HUES6 (cell line): ENCODE data around the gene GAS2L2.
"Not testable (repeated sequence)": the region's sequence is repeated elsewhere in the genome, so short reads cannot be mapped to it uniquely, and the experiment has no call there.

Source experiments
- H3K27ac ChIP-seq: 2 replicates; pipeline ENCODE4 v1.7.0; 2013; ENCODE audit warnings: low read depth, mild to moderate bottlenecking, low read length, inconsistent platforms
- H3K27me3 ChIP-seq: 2 replicates; pipeline ENCODE4 v1.6.1; 2013; ENCODE audit warnings: low read length; ENCODE audit not compliant: control insufficient read depth, insufficient read depth
- H3K36me3 ChIP-seq: 2 replicates; pipeline ENCODE4 v1.6.1; 2013; ENCODE audit warnings: low read length; ENCODE audit not compliant: control insufficient read depth, insufficient read depth
- H3K4me1 ChIP-seq: 2 replicates; pipeline ENCODE4 v1.6.1; 2013; ENCODE audit warnings: low read length; ENCODE audit not compliant: control insufficient read depth, insufficient read depth
- H3K4me3 ChIP-seq: 2 replicates; pipeline ENCODE4 v1.5.1; 2013; ENCODE audit warnings: low read depth, low read length
- H3K9ac ChIP-seq: one replicate; pipeline ENCODE4 v1.6.1; 2013; ENCODE audit warnings: mild to moderate bottlenecking, low read length
- H3K9me3 ChIP-seq: 2 replicates; pipeline ENCODE4 v1.6.1; 2013; ENCODE audit warnings: low read depth, low read length; ENCODE audit not compliant: control insufficient read depth, insufficient read depth

The GAS2L2 gene

GRCh38 chr17:35708951-35709350 lies 44.1 kb downstream of the GAS2L2 start:
- Histone ChIP-seq H3K4me1 (peaks cover 4% of the 10 kb centered on the region; the same call in 1 of the 2 replicates), H3K27me3 (no peaks in the 10 kb centered on the region), H3K9me3 (no peaks in the 10 kb centered on the region), H3K4me3 (no peak overlapping the region), H3K9ac (no peak overlapping the region), H3K27ac (no peak overlapping the region), H3K36me3 (peaks cover 44% of the 10 kb centered on the region)

DNA sequence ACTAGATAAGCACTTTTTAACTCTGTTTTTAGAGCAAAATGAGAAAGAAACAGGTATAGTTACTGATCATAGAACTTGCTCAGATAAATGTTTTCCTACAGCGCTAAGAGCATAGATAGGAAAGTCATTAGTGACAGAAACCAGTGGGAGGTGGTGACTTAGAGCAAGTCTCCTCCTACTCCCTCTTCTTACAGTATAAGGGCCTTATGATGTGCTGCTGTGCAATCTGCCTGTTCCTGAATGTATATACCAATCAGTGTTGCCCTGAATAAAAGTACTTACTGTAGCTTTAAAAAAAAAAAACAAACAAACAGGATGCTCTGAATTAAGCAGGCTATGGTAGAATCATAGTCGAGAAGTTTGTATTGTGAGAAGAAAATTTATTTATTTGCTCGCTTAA lies 44.9 kb downstream of the GAS2L2 start:
- no peaks in the 10 kb centered on the region for H3K4me1 ChIP-seq
- no peak overlapping the region for H3K4me3 ChIP-seq
- no peaks in the 10 kb centered on the region for H3K9me3 ChIP-seq
- H3K9ac ChIP-seq, result no peak overlapping the region
- H3K27ac ChIP-seq, result no peak overlapping the region
- H3K27me3 ChIP-seq, result no peaks in the 10 kb centered on the region
- peaks cover 42% of the 10 kb centered on the region for H3K36me3 ChIP-seq

DNA sequence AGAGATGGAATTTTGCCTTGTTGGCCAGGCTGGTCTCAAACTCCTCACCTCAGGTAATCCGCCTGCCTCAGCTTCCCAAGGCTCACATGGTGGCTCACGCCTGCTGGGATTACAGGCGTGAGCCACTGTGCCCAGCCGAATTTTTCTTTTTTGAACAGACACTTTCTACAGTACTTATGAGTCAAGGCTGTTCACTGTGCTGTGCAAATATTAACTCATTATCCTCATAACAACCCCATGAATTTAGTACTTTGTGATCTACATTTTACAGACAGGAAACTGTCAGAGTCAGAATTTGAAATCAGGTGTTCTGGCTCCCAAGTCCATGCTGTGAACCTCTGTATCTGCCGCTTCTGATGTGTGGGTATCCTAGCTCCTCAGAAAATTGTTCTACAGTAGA lies 47.3 kb downstream of the GAS2L2 start:
- Histone ChIP-seq H3K4me3 (no peak overlapping the region), H3K4me1 (no peaks in the 10 kb centered on the region), H3K27me3 (no peaks in the 10 kb centered on the region), H3K9me3 (no peaks in the 10 kb centered on the region), H3K9ac (no peak overlapping the region), H3K36me3 (peaks cover 24% of the 10 kb centered on the region), H3K27ac (no peak overlapping the region)

DNA sequence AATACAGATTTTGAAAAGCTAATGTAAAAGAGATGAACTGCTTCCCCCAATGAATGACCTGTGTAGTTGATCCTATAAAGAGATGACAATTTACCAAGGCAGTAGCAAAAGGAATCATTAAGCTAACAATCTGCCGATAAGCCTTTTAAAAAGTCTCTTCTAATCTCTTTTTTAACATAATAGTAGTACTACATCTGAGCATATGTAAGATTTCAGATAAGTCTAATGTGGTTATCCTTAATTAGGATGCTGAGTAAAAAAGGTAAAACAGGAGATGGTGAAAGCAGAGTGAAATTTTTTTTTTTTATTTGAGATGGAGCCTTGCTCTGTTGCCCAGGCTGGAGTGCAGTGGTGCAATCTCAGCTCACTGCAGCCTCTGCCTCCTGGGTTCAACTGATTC lies 47.8 kb downstream of the GAS2L2 start:
- Histone ChIP-seq H3K9ac (no peak overlapping the region), H3K9me3 (no peaks in the 10 kb centered on the region), H3K27me3 (no peaks in the 10 kb centered on the region)

GRCh38 chr17:35703308-35703707 lies 49.7 kb downstream of the GAS2L2 start:
- not testable (repeated sequence) for H3K27me3 ChIP-seq, H3K27ac ChIP-seq, H3K9me3 ChIP-seq, H3K4me1 ChIP-seq, H3K4me3 ChIP-seq, H3K9ac ChIP-seq
- H3K36me3 ChIP-seq, result peaks cover 12% of the 10 kb centered on the region

More for the DNA sequence above, 47.8 kb downstream of the GAS2L2 start:
- Histone ChIP-seq H3K4me1 (no peaks in the 10 kb centered on the region), H3K27ac (no peak overlapping the region), H3K36me3 (peaks cover 24% of the 10 kb centered on the region), H3K4me3 (no peak overlapping the region)

GRCh38 chr17:35701491-35701890 lies 51.5 kb downstream of the GAS2L2 start:
- Histone ChIP-seq H3K9ac (no peak overlapping the region), H3K4me1 (peaks cover 6% of the 10 kb centered on the region; the same call in 1 of the 2 replicates), H3K27ac (no peak overlapping the region), H3K27me3 (no peaks in the 10 kb centered on the region), H3K9me3 (no peaks in the 10 kb centered on the region), H3K36me3 (peaks cover 15% of the 10 kb centered on the region), H3K4me3 (no peak overlapping the region)

DNA sequence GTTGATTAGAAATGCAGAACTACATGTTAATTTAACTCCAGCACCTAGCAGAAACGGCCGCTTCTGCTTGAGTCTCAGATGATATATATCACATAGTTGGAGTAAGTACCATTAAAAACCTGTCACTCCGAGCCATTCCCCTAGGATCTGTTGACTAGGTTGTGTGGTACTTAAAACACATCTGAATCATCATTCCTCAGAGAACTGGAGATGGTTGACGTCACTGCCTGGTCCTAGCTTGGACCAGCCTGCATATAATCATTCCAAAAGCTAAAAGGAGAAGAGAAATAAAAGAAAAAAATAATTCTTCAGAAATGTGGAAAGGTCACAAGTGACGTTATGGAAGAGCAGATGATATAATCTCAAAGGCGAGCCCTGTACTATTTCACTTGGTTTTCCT lies 52.9 kb downstream of the GAS2L2 start:
- Histone ChIP-seq H3K9me3 (no peaks in the 10 kb centered on the region), H3K4me3 (no peak overlapping the region), H3K9ac (no peak overlapping the region), H3K36me3 (peaks cover 24% of the 10 kb centered on the region), H3K27me3 (no peaks in the 10 kb centered on the region), H3K4me1 (peaks cover 18% of the 10 kb centered on the region), H3K27ac (no peak overlapping the region)

DNA sequence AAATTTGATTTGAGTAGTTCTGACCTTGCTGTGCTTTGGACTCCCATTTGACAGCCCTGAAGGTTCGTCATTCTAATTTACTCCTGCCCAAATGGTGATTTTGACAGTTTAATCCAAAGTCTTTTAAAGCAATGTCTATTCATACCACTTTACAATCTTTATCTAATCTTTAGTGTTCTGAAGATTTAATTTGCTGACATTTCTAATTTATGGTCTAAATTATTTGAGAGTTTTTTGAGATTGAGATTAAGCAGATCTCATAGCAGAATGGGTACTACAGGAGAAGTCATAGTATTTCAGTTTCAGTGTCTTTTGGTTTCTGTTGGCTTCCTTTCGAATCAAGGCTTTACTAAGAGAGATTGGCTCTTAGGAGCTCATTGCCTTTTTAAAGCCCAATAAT lies 54.2 kb downstream of the GAS2L2 start:
- H3K9me3 ChIP-seq, result no peaks in the 10 kb centered on the region
- H3K27ac ChIP-seq, result no peak overlapping the region
- H3K4me1 ChIP-seq, result peaks cover 23% of the 10 kb centered on the region
- peaks cover 36% of the 10 kb centered on the region for H3K36me3 ChIP-seq
- no peak overlapping the region for H3K4me3 ChIP-seq
- H3K9ac ChIP-seq, result no peak overlapping the region
- no peaks in the 10 kb centered on the region for H3K27me3 ChIP-seq

GRCh38 chr17:35695613-35696012 lies 57.4 kb downstream of the GAS2L2 start:
- Histone ChIP-seq H3K27ac (no peak overlapping the region), H3K9me3 (no peaks in the 10 kb centered on the region), H3K36me3 (peaks cover 52% of the 10 kb centered on the region), H3K4me3 (no peak overlapping the region), H3K27me3 (no peaks in the 10 kb centered on the region), H3K9ac (no peak overlapping the region), H3K4me1 (peaks cover 27% of the 10 kb centered on the region)

- H3K4me3 ChIP-seq, result no peak overlapping the region
- H3K4me1 ChIP-seq, result peaks cover 27% of the 10 kb centered on the region
- H3K9me3 ChIP-seq, result no peaks in the 10 kb centered on the region
- H3K9ac ChIP-seq, result no peak overlapping the region
- H3K36me3 ChIP-seq, result peaks cover 52% of the 10 kb centered on the region
- H3K27ac ChIP-seq, result no peak overlapping the region
- no peaks in the 10 kb centered on the region for H3K27me3 ChIP-seq
These were observed 58.1 kb downstream of the GAS2L2 start for GRCh38 chr17:35694906-35695305.
